KMS-11 (cell line): ENCODE results near the gene NADSYN1.

Experiments
- H2AFZ ChIP-seq: fragments of 200-600 bp; sonication (generic); 2 replicates; pipeline ENCODE4 v1.6.1; 2016; ENCODE audit warnings: antibody characterized with exemption, mixed run types, low read depth
- H3K27ac ChIP-seq: fragments of 200-600 bp; sonication (generic); 2 replicates; pipeline ENCODE4 v1.6.1; 2016; ENCODE audit warnings: mild to moderate bottlenecking, mixed run types
- H3K27me3 ChIP-seq: fragments of 200-600 bp; sonication (generic); 2 replicates; pipeline ENCODE4 v1.6.1; 2017; ENCODE audit warnings: mild to moderate bottlenecking, low read depth, mixed run types, moderate library complexity; ENCODE audit not compliant: insufficient read depth
- H3K36me3 ChIP-seq: fragments of 200-600 bp; sonication (generic); 2 replicates; pipeline ENCODE4 v1.6.1; 2017; ENCODE audit warnings: mild to moderate bottlenecking, mixed run types; ENCODE audit not compliant: insufficient read depth
- H3K4me1 ChIP-seq: fragments of 200-600 bp; sonication (generic); 2 replicates; pipeline ENCODE4 v1.6.1; 2016; ENCODE audit warnings: mild to moderate bottlenecking, low read depth, mixed run types; ENCODE audit not compliant: poor library complexity, severe bottlenecking
- H3K4me2 ChIP-seq: fragments of 200-600 bp; sonication (generic); 2 replicates; pipeline ENCODE4 v1.7.0; 2016; ENCODE audit warnings: mild to moderate bottlenecking, mixed run types
- H3K4me3 ChIP-seq: fragments of 200-600 bp; sonication (generic); IDR thresholded peaks from 2 replicates; pipeline ENCODE4 v1.6.1; 2017; ENCODE audit warnings: low read depth, low read length, mixed read lengths; ENCODE audit not compliant: insufficient read depth
- H3K79me2 ChIP-seq: fragments of 200-600 bp; sonication (generic); 2 replicates; pipeline ENCODE4 v1.6.1; 2016; ENCODE audit warnings: low read depth, mixed run types; ENCODE audit not compliant: insufficient read depth
- H3K9ac ChIP-seq: fragments of 200-600 bp; sonication (generic); 2 replicates; pipeline ENCODE4 v1.6.1; 2016; ENCODE audit warnings: mild to moderate bottlenecking, mixed run types
- H4K20me1 ChIP-seq: fragments of 200-600 bp; sonication (generic); 2 replicates; pipeline ENCODE4 v1.6.1; 2016; ENCODE audit warnings: mild to moderate bottlenecking, mixed run types; ENCODE audit not compliant: insufficient read depth
- TF ChIP-seq, protein P1 (sequence below): fragments of 200-600 bp; sonication (generic); conservative IDR thresholded peaks from 2 replicates; pipeline ENCODE4 v1.6.1; 2017; ENCODE audit warnings: low read depth, mild to moderate bottlenecking, antibody characterized with exemption, low read length, moderate library complexity, mixed read lengths

The NADSYN1 gene

GRCh38 chr11:71430166-71430565, 22.8 kb upstream of the NADSYN1 start:
- H3K36me3 ChIP-seq: no peaks in the 10 kb centered on the region

DNA sequence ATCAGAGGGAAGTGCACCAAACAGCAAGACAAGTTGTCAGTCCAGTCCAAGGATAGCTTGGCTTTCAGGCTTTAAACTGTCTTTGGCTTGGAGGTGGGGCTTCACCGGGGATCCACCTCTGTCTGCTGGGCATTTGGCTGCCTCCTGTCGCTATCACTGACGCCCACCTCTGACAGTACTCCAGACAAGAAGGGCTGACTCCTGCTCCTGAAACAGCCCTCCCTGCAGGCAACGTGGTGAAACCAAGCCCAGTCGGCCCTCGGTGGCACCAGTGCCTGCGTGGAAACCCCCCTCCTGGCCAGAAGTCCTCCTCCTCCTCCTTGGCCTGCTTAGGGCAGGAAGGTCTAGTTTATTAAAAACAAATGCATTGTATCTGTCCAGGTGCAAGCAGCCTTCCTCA, 21.7 kb upstream of the NADSYN1 start:
- no peaks in the 10 kb centered on the region for H3K27me3 ChIP-seq
- H3K36me3 ChIP-seq: no peaks in the 10 kb centered on the region
- no peak overlapping the region for H3K4me3 ChIP-seq
- H3K79me2 ChIP-seq: no peaks in the 10 kb centered on the region
- TF ChIP-seq, protein P1, sequence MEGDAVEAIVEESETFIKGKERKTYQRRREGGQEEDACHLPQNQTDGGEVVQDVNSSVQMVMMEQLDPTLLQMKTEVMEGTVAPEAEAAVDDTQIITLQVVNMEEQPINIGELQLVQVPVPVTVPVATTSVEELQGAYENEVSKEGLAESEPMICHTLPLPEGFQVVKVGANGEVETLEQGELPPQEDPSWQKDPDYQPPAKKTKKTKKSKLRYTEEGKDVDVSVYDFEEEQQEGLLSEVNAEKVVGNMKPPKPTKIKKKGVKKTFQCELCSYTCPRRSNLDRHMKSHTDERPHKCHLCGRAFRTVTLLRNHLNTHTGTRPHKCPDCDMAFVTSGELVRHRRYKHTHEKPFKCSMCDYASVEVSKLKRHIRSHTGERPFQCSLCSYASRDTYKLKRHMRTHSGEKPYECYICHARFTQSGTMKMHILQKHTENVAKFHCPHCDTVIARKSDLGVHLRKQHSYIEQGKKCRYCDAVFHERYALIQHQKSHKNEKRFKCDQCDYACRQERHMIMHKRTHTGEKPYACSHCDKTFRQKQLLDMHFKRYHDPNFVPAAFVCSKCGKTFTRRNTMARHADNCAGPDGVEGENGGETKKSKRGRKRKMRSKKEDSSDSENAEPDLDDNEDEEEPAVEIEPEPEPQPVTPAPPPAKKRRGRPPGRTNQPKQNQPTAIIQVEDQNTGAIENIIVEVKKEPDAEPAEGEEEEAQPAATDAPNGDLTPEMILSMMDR: no peak
- H2AFZ ChIP-seq: no peak overlapping the region
- no peaks in the 10 kb centered on the region for H3K4me1 ChIP-seq
- no peak overlapping the region for H3K9ac ChIP-seq
- H3K27ac ChIP-seq: no peak overlapping the region
- no peak overlapping the region for H3K4me2 ChIP-seq
- H4K20me1 ChIP-seq: no peaks in the 10 kb centered on the region

More at GRCh38 chr11:71430166-71430565, 22.8 kb upstream of the NADSYN1 start:
- H4K20me1 ChIP-seq: no peaks in the 10 kb centered on the region
- H3K9ac ChIP-seq: no peak overlapping the region
- no peak overlapping the region for H3K27ac ChIP-seq
- TF ChIP-seq, protein P1: no peak
- no peak overlapping the region for H3K4me3 ChIP-seq
- H2AFZ ChIP-seq: no peak overlapping the region
- H3K79me2 ChIP-seq: no peaks in the 10 kb centered on the region
- no peaks in the 10 kb centered on the region for H3K27me3 ChIP-seq
- no peaks in the 10 kb centered on the region for H3K4me1 ChIP-seq
- no peak overlapping the region for H3K4me2 ChIP-seq

GRCh38 chr11:71432761-71433647, 20.0 kb upstream of the NADSYN1 start:
- H4K20me1 ChIP-seq: no peaks in the 10 kb centered on the region

GRCh38 chr11:71433648-71434450, 19.2 kb upstream of the NADSYN1 start:
- H3K36me3 ChIP-seq: no peaks in the 10 kb centered on the region
- H3K9ac ChIP-seq: no peak overlapping the region
- no peaks in the 10 kb centered on the region for H4K20me1 ChIP-seq
- H3K79me2 ChIP-seq: no peaks in the 10 kb centered on the region
- no peaks in the 10 kb centered on the region for H3K27me3 ChIP-seq
- no peak overlapping the region for H2AFZ ChIP-seq
- no peaks in the 10 kb centered on the region for H3K4me1 ChIP-seq
- no peak overlapping the region for H3K4me3 ChIP-seq
- H3K27ac ChIP-seq: no peak overlapping the region
- TF ChIP-seq, protein P1: no peak
- no peak overlapping the region for H3K4me2 ChIP-seq

More at GRCh38 chr11:71432761-71433647, 20.0 kb upstream of the NADSYN1 start:
- H3K4me2 ChIP-seq: no peak overlapping the region
- no peaks in the 10 kb centered on the region for H3K27me3 ChIP-seq
- no peaks in the 10 kb centered on the region for H3K4me1 ChIP-seq
- TF ChIP-seq, protein P1: no peak
- no peaks in the 10 kb centered on the region for H3K36me3 ChIP-seq
- no peak overlapping the region for H3K9ac ChIP-seq
- H3K27ac ChIP-seq: no peak overlapping the region
- H2AFZ ChIP-seq: no peak overlapping the region
- H3K79me2 ChIP-seq: no peaks in the 10 kb centered on the region
- no peak overlapping the region for H3K4me3 ChIP-seq
